Measurements from ENCODE around the gene FITM1.

FITM1 gene

DNA sequence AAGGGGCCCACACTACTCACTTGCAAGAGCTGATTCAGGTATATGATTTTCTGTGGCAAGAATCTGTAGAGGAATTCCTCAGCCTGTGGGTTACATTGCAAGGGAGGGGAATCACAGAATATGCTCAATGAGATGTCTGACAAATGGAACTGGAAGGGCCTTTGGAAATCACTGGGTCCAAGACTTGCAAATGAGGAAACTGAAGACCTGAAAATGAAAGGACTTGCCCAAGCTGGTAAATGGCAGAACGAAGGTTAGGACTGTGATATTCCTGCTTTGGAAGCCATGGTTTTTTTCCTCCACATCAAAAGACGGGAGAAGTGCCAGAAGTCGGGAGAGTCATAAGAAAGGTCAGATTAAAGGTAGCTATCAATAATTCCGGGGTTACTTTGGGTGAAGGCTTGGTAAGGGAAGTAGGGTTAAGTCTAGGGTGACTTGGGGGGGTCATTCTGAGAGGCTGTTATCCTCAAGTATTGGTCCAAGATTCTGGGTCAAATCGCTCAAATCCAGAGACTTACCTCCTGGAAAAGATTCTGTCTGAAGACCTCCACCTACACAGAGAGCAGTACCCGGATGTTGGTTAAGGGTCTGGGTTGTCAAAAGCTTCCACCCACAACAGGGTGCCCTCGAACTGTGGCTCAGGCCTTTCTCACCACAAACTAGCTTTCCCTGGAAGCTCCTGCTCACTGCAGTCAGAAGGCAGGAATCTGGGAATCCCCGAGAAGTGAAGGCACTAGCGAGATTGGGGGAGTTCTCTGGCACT is 15.4 kb downstream of the FITM1 start:
- peak overlapping the region; percentile 73 for H3K4me3 ChIP-seq (ENCODE audit: control insufficient read depth, low read depth, low read length)
- DNase-seq (ENCODE audit: low read depth), result no peak
- TF ChIP-seq, protein P1, sequence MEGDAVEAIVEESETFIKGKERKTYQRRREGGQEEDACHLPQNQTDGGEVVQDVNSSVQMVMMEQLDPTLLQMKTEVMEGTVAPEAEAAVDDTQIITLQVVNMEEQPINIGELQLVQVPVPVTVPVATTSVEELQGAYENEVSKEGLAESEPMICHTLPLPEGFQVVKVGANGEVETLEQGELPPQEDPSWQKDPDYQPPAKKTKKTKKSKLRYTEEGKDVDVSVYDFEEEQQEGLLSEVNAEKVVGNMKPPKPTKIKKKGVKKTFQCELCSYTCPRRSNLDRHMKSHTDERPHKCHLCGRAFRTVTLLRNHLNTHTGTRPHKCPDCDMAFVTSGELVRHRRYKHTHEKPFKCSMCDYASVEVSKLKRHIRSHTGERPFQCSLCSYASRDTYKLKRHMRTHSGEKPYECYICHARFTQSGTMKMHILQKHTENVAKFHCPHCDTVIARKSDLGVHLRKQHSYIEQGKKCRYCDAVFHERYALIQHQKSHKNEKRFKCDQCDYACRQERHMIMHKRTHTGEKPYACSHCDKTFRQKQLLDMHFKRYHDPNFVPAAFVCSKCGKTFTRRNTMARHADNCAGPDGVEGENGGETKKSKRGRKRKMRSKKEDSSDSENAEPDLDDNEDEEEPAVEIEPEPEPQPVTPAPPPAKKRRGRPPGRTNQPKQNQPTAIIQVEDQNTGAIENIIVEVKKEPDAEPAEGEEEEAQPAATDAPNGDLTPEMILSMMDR (conservative IDR thresholded peaks at IDR 0.05; ENCODE audit: control insufficient read depth, insufficient read depth, low read depth, low read length), result no peak

DNA sequence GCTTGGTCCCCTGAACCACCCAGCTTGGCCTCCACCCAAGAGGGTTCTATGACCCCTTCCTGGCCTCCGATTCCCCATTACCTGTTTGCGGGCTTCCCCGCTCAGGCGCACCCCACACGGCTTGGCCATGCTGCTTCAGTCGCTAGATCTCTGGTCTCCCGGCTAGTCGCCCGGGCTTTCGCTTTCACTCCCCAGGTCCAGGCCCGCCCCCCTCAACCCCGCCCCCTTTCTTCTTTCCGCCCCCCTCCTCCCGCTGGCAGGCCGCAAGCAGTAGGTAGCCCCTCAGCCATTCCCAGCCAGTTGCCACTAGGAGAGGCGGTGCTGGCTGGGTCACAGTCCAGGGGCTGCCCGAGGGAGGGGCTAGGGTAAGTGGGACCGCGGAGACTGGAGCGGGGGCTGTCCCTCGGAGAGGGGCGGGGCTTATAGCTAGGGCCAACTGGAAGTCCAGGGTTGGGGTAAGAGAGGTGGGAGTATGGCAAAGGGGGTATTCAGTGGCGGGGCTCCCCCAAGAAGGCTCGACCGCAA is 16.1 kb downstream of the FITM1 start, which contains the start of gene PSME2:
PSME2 (minus strand) TSS at position 158 of the 525 bp plus-strand sequence; CDS start at position 129, 29 bp downstream.
- TF ChIP-seq, protein P1 (conservative IDR thresholded peaks at IDR 0.05; ENCODE audit: control insufficient read depth, insufficient read depth, low read depth, low read length), result no peak
- peak within 1 kb of the TSS; percentile 73 for H3K4me3 ChIP-seq (ENCODE audit: control insufficient read depth, low read depth, low read length)
- peak; percentile 93 for DNase-seq (ENCODE audit: low read depth)

GRCh38 chr14:24146978-24147760 is 16.7 kb downstream of the FITM1 start, which contains the start of gene RNF31:
Gene RNF31 (plus strand): TSS chr14:24147498. CDS start chr14:24147699, 201 bp downstream.
- DNase-seq (ENCODE audit: low read depth), result peak; percentile 98
- H3K4me3 ChIP-seq (ENCODE audit: control insufficient read depth, low read depth, low read length), result peak within 1 kb of the TSS; percentile 73
- TF ChIP-seq, protein P1 (conservative IDR thresholded peaks at IDR 0.05; ENCODE audit: control insufficient read depth, insufficient read depth, low read depth, low read length), result no peak

- TF ChIP-seq, protein P1 (conservative IDR thresholded peaks at IDR 0.05; ENCODE audit: control insufficient read depth, insufficient read depth, low read depth, low read length), result no peak
- DNase-seq (ENCODE audit: low read depth), result no peak
- H3K4me3 ChIP-seq (ENCODE audit: control insufficient read depth, low read depth, low read length), result peak overlapping the region; percentile 73
Measured at GRCh38 chr14:24147761-24148428, 17.4 kb downstream of the FITM1 start.

- TF ChIP-seq, protein P1 (conservative IDR thresholded peaks at IDR 0.05; ENCODE audit: control insufficient read depth, insufficient read depth, low read depth, low read length), result no peak
- DNase-seq (ENCODE audit: low read depth), result no peak
- no peak overlapping the region for H3K4me3 ChIP-seq (ENCODE audit: control insufficient read depth, low read depth, low read length)
Measured at GRCh38 chr14:24149302-24149969, 19.0 kb downstream of the FITM1 start.

DNA sequence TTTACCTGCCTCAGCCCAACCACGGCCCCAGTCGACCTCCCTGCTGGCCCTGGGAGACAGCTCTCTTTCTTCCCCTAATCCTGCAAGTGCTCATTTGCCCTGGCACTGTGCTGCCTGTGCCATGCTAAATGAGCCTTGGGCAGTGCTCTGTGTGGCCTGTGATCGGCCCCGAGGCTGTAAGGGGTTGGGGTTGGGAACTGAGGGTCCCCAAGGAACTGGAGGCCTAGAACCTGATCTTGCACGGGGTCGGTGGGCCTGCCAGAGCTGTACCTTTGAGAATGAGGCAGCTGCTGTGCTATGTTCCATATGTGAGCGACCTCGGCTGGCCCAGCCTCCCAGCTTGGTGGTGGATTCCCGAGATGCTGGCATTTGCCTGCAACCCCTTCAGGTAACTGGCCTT is 19.6 kb downstream of the FITM1 start:
- no peak for DNase-seq (ENCODE audit: low read depth)
- H3K4me3 ChIP-seq (ENCODE audit: control insufficient read depth, low read depth, low read length), result no peak overlapping the region
- TF ChIP-seq, protein P1 (conservative IDR thresholded peaks at IDR 0.05; ENCODE audit: control insufficient read depth, insufficient read depth, low read depth, low read length), result no peak
